PFSK-1 (cell line): ENCODE measurements around the gene MTMR2.

Experiments used
- FOXP2 ChIP-seq: optimal IDR thresholded peaks from 2 replicates; pipeline ENCODE3; 2011; ENCODE audit warnings: borderline replicate concordance, control low read depth, inconsistent platforms; ENCODE audit not compliant: insufficient read depth; ENCODE audit errors: extremely low read length, extremely low read depth
- POLR2AphosphoS5 ChIP-seq: IDR thresholded peaks from 2 replicates; pipeline ENCODE4 v1.6.1; 2012; ENCODE audit warnings: low read depth, mild to moderate bottlenecking, control low read depth, low read length, moderate library complexity
- REST ChIP-seq, 2 experiments: IDR thresholded peaks; 2 replicates each; pipeline versions ENCODE4 v1.6.1 to v1.8.0; 2011 to 2012; ENCODE audit warnings: low read depth in 2 of 2, low read length in 2 of 2, control low read depth in 1 of 2, inconsistent platforms in 1 of 2, mild to moderate bottlenecking in 1 of 2, moderate library complexity in 1 of 2; ENCODE audit not compliant: insufficient read depth in 1 of 2
- SIN3A ChIP-seq: IDR thresholded peaks from 2 replicates; pipeline ENCODE4 v1.6.1; 2012; ENCODE audit warnings: mild to moderate bottlenecking, low read length, moderate library complexity, borderline replicate concordance; ENCODE audit not compliant: insufficient read depth
- TAF1 ChIP-seq: IDR thresholded peaks from 2 replicates; pipeline ENCODE4 v1.6.1; 2012; ENCODE audit warnings: low read length, control low read depth, borderline replicate concordance; ENCODE audit not compliant: insufficient read depth

The MTMR2 gene

GRCh38 chr11:95800438-95800837, 123.5 kb downstream of the MTMR2 start:
- TF ChIP-seq TAF1 (no peak), REST (IDR thresholded peaks at IDR 0.05; ENCODE audit: insufficient read depth in 1 of 2, low read depth in 2 of 2, low read length in 2 of 2) (no peak), SIN3A (no peak), POLR2AphosphoS5 (no peak), FOXP2 (no peak)

GRCh38 chr11:95799546-95799945, 124.4 kb downstream of the MTMR2 start:
- no peak for TF ChIP-seq SIN3A
- TF ChIP-seq TAF1: no peak
- no peak for TF ChIP-seq REST (IDR thresholded peaks at IDR 0.05; ENCODE audit: insufficient read depth in 1 of 2, low read depth in 2 of 2, low read length in 2 of 2)
- no peak for TF ChIP-seq FOXP2
- TF ChIP-seq POLR2AphosphoS5: no peak

- TF ChIP-seq POLR2AphosphoS5: no peak
- TF ChIP-seq TAF1: no peak
- no peak for TF ChIP-seq FOXP2
- no peak for TF ChIP-seq REST (IDR thresholded peaks at IDR 0.05; ENCODE audit: insufficient read depth in 1 of 2, low read depth in 2 of 2, low read length in 2 of 2)
- TF ChIP-seq SIN3A: no peak
Measured at GRCh38 chr11:95796501-95796900, 127.4 kb downstream of the MTMR2 start.

- no peak for TF ChIP-seq TAF1
Measured at GRCh38 chr11:95795627-95796295, 128.1 kb downstream of the MTMR2 start.

GRCh38 chr11:95794086-95794485, 129.8 kb downstream of the MTMR2 start:
- TF ChIP-seq POLR2AphosphoS5: no peak
- no peak for TF ChIP-seq FOXP2
- TF ChIP-seq SIN3A: no peak
- TF ChIP-seq TAF1: no peak
- TF ChIP-seq REST (IDR thresholded peaks at IDR 0.05; ENCODE audit: insufficient read depth in 1 of 2, low read depth in 2 of 2, low read length in 2 of 2): no peak
